HG02678 (cell line): ENCODE results near the gene STAT6.
"Not testable (repeated sequence)": the region's sequence is repeated elsewhere in the genome, so short reads cannot be mapped to it uniquely, and the experiment has no call there.

ENCODE experiments used
- ATAC-seq: cut with Tn5 transposase; IDR thresholded peaks from one replicate; pipeline ENCODE4 v1.9.1; 2021; ENCODE audit warnings: mild to moderate bottlenecking, moderate library complexity; ENCODE audit not compliant: unreplicated experiment

The STAT6 gene

GRCh38 chr12:57128519-57129247 is 17.5 kb upstream of the STAT6 start:
- ATAC-seq: no peak

DNA sequence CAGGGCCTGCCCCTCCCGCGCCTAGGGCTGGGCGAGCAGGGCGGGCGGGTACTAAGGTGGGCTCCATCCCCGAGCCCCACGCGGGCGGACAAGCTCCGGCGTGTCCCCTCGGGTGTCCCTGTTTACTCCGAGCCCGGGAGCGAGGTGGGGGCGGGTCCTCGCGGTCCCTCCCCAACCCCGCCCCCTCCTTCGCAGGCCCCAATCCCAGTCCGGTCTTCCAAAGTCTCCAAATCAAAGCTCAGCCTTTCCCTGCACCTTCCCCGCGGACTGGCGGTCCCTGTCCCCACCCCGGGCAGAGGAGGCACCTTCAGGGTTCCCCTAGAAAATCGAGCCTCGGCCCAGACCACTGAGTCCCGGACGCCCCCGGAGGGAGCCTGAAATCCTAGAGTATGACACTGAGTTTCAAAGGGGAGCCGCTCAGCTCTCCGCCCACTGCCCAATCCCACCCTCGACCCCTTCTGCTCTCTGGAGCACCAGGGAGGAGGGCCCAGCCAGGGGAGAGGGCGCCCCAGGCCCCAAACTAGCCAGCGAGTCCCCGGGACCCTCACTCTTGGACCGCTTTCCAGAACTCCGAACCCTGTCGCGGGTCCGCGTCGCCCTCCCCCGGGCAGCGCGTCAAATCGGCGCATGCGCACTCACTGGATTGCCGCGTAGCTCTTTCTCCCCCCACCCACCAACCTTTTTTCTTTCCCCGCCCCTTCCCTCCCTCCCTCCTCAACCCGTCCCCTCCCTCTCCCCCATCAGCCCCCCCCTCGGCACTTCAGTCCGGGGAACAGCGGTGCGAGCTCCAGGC is 16.8 kb upstream of the STAT6 start, which contains the start of gene LRP1:
Gene LRP1, plus strand, starts transcription at position 758 of the 793 bp plus-strand sequence. CDS start 482 bp downstream, outside the sequence.
- no peak for ATAC-seq

DNA sequence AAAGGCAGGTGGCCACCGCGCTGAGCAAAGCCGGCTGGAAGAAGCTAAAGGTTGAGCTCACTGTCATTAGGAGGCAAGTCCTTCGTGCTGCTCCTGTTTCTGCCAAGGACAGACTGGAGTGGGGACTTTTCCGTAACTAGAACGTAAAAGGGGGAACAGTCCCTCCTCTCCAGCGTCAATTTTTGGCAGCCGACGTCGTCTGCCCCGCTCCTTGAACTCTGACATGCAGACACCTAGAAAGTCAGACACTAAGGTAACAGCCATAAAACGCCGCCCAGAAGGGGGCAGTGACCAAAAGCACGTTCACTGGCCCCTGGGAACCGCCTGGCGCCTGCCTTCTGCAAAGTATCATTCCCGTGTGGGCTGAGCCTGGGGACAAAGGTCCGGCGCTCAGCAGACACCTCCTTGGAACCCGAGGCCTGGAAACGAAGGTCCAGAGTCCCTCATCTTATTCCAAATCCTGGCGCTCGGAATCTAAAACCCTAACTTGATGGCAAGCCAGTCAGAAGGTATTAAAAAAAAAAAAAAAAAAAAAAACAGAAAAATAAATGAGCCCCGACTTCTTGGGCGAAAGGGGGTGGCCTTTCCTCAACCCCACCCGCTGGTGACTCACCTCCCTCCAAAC is 16.1 kb upstream of the STAT6 start:
- no peak for ATAC-seq

GRCh38 chr12:57126561-57126960 is 15.4 kb upstream of the STAT6 start:
- ATAC-seq: no peak

DNA sequence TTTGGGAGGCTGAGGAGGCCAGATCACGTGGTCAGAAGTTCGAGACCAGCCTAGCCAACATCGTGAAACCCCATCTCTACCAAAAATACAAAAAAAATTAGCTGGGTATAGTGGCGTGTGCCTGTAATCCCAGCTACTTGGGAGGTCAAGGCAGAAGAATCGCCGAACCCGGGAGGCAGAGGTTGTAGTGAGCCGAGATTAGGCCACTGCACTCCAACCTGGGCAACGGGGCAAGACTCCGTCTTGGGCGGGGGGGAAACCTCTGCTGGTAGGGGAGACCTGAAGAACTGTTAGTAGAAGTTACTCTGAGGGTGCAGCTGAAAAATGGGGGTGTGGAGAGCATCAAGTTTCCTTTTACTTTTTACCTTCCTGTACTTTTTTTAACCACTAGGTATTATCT is 14.9 kb upstream of the STAT6 start:
- ATAC-seq: no peak

- ATAC-seq: peak; percentile 48
Observed at GRCh38 chr12:57124261-57124877, 13.2 kb upstream of the STAT6 start.

- no peak for ATAC-seq
Observed at GRCh38 chr12:57123813-57124212, 12.7 kb upstream of the STAT6 start.

GRCh38 chr12:57120718-57121117 is 9.6 kb upstream of the STAT6 start:
- not testable (repeated sequence) for ATAC-seq

- ATAC-seq: no peak
Observed at GRCh38 chr12:57119294-57120085, 8.3 kb upstream of the STAT6 start.

GRCh38 chr12:57118711-57119271 is 7.6 kb upstream of the STAT6 start:
- ATAC-seq: no peak

GRCh38 chr12:57116580-57117281 is 5.6 kb upstream of the STAT6 start:
- no peak for ATAC-seq

- no peak for ATAC-seq
Observed at GRCh38 chr12:57112492-57113294, 1.5 kb upstream of the STAT6 start.

DNA sequence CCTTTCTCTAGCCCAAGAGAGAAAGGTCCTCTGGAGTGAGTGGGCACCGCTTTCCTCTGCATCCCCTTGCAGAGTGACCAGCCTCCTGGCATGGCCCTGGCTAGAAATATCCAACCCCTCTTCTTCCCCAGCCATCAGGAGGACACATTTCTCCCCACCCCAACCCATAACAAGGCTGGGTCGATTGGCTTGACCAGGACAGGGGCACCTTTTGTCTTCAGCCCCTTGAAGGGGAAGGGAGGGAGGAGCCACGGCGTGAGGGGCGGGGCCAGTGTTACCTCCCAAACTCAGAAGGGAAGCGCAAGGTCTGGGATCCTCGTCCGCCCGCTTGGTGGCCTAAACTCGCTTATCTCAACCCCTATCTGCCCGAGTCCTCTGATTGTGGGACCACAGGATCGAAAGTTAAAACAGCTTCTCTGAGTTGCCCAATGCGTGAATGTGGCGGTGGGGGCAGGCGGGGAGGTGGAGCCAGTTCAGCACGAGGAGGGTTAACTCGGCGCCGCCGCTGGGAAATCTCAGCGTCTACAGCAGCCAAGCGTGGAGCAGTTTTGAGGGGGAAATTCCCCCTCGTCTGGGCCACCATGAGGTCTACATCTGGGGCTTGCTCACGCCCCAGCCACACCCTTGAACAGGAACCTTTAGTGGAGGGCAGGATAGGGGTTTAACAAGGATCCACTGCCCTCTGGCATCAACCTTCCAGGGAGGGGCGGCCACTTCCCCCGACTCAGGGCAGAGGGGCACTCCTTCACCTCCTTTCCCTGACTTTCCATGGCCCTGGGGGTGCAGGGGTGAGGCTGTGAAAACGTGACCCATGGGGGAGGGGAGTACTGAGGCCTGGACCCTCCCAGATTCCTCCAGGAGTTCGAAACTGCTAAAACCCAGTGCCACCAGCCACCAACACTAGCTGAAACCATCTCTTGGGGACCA is 795 bp downstream of the STAT6 start:
- peak; percentile 43 for ATAC-seq

DNA sequence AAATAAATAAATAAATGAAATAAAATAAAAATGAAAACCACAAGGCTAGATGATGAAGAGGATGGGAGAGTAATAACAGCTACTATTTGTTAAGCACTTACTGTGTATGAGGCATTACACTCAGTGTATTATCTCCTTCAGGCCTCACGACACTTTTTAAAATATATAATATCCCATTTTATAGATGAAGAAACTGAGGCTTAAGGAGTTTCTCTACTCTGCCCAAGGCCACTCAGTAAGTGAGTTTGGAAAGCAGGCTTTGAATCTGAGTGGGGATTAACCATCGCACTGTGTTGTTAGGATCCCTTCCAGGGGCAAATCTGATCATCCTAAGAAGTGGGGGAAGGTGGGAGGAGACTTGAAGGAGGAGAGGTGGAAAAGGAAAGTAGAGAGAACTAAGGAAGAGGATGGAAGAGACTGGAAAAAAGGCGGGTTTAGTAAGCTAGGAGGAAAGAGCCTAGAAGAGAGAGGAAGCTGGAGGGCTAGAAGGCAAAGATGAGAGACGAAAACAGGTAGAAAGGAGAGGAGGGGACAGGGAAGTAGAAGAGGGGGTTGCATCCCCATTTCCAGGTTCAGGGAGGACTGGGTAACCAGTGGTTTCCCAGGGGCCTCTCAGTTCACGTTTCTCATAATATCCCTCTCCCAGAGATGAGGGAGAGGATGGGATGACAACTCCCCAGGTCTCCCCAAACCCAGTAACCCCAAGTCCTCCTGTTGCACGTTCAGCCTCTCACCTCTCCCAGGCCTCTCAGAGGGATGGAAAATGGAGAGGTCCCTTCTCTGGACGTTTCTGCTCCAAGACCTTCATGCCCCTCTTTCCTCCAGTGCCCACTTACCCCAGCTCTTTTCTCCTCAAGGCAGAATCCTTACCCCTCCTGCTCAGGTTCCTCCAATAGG is 1.7 kb downstream of the STAT6 start:
- no peak for ATAC-seq

GRCh38 chr12:57107456-57108155 is 3.6 kb downstream of the STAT6 start:
- no peak for ATAC-seq
